Head of caudate nucleus (tissue), 42 donors: ENCODE results near the gene ME3.
A peak's percentile ranks its signal among the peaks of the same experiment; 100 is the strongest.
"Not testable (repeated sequence)": the region's sequence is repeated elsewhere in the genome, so short reads cannot be mapped to it uniquely, and the experiment has no call there.

Experiments
- DNase-seq, 42 donors: peaks; one replicate each; pipeline versions ENCODE4 v3.0.0 to v3.0.0-alpha.2; 2020 to 2021; ENCODE audit warnings: mixed read lengths in 7 of 42
- intact Hi-C: fragments of 100-400 bp; cut with DNase I; formaldehyde crosslinking; loops from one replicate; pipeline ENCODE4 v1.15.0; 2022

ME3 gene

GRCh38 chr11:86577644-86578636 is 94.5 kb downstream of the ME3 start:
- intact Hi-C loops: no loop called here
- peak in 1 of 42 donors; percentile 53 for DNase-seq

- DNase-seq: no peak
- intact Hi-C loops: no loop called here
Observed at GRCh38 chr11:86576946-86577624, 95.3 kb downstream of the ME3 start.

- intact Hi-C loops: no loop called here
- peak in 1 of 42 donors; percentile 29 for DNase-seq
Observed at GRCh38 chr11:86575927-86576326, 96.5 kb downstream of the ME3 start.

- peak in 28 of 42 donors; percentile 16 to 79 (median 42) for DNase-seq
- intact Hi-C loops: no loop called here
Observed at GRCh38 chr11:86575208-86575855, 97.1 kb downstream of the ME3 start.

GRCh38 chr11:86574493-86575207 is 97.8 kb downstream of the ME3 start:
- DNase-seq: no peak

GRCh38 chr11:86571273-86571948 is 101.0 kb downstream of the ME3 start:
- DNase-seq: no peak
- intact Hi-C loops: no loop called here

More at GRCh38 chr11:86574493-86575207, 97.8 kb downstream of the ME3 start:
- intact Hi-C loops: no loop called here

GRCh38 chr11:86570451-86570850 is 102.0 kb downstream of the ME3 start:
- intact Hi-C loops: no loop called here
- DNase-seq: no peak

- no peak for DNase-seq
- intact Hi-C loops: no loop called here
Observed at GRCh38 chr11:86570020-86570419, 102.4 kb downstream of the ME3 start.

- DNase-seq: no peak
Observed at GRCh38 chr11:86569109-86569508, 103.3 kb downstream of the ME3 start.

GRCh38 chr11:86565801-86566312 is 106.6 kb downstream of the ME3 start:
- intact Hi-C loops: no loop called here
- no peak for DNase-seq

More at GRCh38 chr11:86569109-86569508, 103.3 kb downstream of the ME3 start:
- intact Hi-C loops: no loop called here

GRCh38 chr11:86565388-86565787 is 107.0 kb downstream of the ME3 start:
- no peak for DNase-seq
- intact Hi-C loops: no loop called here

- DNase-seq, intact Hi-C loops: not testable (repeated sequence)
Observed at GRCh38 chr11:86562842-86563241, 109.6 kb downstream of the ME3 start.

GRCh38 chr11:86559311-86559945 is 113.0 kb downstream of the ME3 start:
- no peak for DNase-seq
- intact Hi-C loops: no loop called here

GRCh38 chr11:86558841-86559240 is 113.6 kb downstream of the ME3 start:
- intact Hi-C loops: no loop called here
- DNase-seq: no peak

- intact Hi-C loops: no loop called here
- DNase-seq: no peak
Observed at GRCh38 chr11:86558207-86558606, 114.2 kb downstream of the ME3 start.

- intact Hi-C loops: no loop called here
Observed at GRCh38 chr11:86555866-86556265, 116.5 kb downstream of the ME3 start.

GRCh38 chr11:86555401-86555800 is 117.0 kb downstream of the ME3 start:
- DNase-seq: no peak
- intact Hi-C loops: no loop called here

More at GRCh38 chr11:86555866-86556265, 116.5 kb downstream of the ME3 start:
- no peak for DNase-seq

GRCh38 chr11:86553265-86553664 is 119.2 kb downstream of the ME3 start:
- intact Hi-C loops: no loop called here
- no peak for DNase-seq
